Fibroblast of peridontal ligament (primary cell): Measurements from ENCODE around the gene IGFBP4.

Source experiments
- DNase-seq: peaks from one replicate; pipeline ENCODE4 v3.0.0-alpha.2; 2010; ENCODE audit errors: extremely low read depth

Gene IGFBP4

DNA sequence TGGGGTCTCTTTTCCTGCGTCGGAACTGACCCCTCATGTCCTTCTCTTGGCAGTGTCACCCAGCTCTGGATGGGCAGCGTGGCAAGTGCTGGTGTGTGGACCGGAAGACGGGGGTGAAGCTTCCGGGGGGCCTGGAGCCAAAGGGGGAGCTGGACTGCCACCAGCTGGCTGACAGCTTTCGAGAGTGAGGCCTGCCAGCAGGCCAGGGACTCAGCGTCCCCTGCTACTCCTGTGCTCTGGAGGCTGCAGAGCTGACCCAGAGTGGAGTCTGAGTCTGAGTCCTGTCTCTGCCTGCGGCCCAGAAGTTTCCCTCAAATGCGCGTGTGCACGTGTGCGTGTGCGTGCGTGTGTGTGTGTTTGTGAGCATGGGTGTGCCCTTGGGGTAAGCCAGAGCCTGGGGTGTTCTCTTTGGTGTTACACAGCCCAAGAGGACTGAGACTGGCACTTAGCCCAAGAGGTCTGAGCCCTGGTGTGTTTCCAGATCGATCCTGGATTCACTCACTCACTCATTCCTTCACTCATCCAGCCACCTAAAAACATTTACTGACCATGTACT is 13.2 kb downstream of the IGFBP4 start:
- DNase-seq: peak; percentile 30

DNA sequence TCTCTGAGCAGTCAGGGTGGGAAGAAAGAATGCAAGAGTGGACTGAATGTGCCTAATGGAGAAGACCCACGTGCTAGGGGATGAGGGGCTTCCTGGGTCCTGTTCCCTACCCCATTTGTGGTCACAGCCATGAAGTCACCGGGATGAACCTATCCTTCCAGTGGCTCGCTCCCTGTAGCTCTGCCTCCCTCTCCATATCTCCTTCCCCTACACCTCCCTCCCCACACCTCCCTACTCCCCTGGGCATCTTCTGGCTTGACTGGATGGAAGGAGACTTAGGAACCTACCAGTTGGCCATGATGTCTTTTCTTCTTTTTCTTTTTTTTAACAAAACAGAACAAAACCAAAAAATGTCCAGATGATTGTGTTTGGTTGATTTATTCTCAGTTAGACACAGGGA is 14.1 kb downstream of the IGFBP4 start:
- no peak for DNase-seq

DNA sequence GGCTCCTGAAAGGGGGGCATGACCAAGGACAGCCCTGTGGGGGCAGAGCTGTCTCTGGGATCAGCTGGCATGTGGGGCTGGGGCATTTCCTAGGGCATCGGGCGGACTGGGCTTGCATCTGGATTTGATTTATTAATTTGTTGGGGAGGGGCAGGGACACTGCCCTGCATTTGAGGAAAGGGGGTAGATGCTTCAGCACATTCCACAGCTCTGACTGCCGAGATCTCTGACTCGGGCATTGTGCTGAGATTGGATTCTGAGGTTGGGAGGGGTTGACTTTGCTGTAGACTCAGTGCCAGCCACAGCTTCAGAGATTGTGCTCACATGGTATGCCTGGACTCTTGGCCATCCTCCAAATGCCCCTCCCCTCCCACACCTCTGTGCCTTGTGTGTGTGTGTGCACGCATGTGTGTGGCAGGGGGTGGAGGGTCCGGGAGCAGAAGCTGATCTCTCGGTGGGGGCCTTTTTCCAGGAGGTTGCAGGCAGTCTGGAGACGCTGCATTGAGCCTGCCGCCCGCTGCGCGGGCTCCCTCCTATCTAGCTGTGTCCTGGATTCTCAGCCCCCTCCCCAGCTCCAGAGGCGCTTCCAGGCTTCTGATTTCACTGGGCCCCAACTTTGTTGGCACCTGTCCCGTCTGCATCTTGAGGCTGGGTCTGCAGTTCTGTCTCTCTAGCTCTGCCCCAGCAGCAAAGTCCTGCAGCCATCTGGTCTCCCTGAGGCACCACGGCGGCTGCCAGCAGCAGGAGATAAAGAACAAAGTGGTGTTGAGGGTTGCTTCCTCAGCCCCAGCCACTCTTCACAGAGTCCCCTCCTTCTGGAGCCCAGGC is 14.9 kb downstream of the IGFBP4 start:
- peak; percentile 94 for DNase-seq

DNA sequence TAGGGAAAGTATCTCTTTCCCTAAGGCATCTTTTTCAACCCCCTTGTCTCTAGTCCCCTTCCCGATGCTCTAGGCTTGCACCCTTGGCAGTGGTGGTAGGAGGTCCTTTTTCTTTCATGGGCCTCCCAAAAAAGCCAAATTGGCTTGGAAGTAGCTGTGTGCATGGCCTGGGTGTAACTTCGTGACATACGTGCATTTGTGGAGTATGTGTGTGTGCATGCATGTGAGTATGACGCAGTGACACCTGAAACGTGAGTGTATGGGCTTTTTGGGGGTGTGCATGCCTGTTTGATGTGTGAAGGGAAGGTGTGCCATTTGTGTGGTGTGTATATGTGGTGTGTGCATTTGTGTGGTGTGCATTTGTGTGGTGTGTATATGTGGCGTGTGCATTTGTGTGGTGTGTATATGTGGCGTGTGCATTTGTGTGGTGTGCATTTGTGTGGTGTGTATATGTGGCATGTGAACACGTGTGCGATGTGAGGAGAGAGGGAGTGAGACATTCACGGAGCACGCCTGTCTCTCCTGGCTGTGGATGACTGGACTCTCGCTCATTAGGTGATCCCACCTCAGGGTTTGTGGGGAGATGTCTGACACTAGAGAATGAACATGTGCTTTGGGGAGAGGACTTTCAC is 15.7 kb downstream of the IGFBP4 start:
- DNase-seq: no peak

DNA sequence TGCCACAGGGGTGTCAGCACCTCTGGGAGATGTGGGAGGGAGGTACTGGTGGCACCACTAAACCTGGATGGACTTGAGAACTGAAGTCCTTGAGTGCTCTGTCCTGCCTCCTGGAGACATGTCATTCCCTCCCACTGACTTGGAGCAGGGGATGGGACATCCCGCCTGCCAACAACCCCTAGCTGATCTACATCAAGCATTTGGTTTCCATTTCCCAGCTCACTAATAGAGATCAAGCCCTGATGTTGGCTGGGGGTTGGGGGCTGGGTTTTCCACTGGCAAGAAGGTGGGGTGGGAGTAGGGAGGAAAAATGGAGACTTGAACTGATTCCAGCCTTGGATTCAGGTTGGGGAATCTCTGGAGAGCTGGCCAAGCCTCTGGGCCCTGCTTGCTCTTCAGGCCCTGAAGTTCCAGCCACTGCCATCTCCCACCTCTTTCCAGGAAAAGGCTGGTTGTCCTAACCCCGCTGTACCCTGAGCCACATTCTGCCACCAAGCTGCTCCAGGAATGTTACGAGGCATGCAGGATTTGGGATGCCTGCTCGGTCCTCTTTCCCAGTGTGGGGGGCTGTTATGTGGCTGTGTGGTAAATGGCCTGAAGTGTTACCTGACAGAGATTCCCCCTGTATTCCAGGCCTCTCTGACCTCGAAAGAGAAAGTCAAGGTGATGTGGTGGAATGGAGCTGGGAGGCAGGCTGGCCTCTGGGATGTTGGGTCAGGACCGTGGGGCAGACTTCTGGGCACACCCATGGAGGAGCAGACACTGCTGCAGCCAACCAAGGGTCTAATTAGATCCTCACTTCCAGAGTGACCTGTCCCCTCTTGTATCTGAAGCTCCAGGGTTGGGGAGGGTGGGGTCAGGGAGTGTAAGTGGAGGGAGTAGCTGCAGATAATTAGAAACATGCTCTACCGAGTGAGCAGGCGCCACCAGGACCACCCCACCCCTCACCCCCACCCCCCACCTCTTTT is 16.7 kb downstream of the IGFBP4 start:
- no peak for DNase-seq

DNA sequence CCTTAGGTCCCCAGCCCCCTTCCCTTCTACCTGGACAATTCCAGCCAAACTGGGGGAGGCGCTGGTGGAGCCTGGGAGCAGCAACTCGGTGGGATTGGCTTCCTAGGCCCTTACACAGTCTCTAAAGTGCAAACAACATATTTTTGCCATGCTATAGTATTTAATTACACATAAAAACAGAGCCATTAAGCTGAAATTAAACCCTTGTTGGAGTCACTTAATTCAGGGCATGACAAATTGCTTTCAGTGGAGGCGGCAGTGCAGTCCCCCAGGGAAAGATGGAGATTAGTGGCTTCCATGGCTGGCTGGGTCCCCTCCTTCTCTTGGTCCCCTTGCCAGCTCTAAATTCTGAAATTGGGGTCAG is 17.3 kb downstream of the IGFBP4 start:
- no peak for DNase-seq

DNA sequence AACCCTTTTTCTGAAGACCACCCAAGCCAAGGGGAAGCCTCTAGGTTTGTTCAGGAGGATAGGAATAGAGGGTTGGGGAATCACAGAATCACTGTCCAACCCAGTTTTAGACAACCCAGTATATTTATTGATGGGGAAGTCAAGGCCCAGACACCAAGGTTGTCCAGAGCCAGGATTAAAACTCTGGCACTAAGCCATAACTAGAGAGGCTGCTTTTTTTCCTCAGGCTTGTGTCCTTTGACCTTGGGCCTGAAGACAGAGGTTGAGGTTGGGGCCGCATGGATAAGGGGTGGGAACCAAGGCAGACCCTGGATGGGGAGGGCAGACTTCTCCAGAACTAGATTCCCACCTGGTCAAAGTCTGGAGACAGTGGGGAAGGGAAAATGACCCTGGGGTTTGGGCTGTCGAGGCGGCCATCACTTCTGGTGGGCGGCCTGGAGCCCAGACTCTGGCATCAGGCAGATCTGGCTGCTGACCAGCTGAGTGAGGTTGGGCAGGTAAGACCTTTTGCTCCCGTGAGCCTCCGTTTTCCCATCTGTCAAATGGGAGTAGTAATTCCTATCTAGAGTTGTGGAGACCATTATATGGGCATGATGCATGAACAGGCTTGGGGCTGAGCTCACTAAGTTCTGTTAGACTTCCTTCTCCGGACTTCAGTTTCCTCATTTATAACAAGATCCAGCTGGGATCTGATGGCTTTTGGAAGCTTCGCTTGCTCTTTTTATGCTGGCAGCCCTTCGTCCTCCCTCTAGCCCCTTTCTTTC is 17.9 kb downstream of the IGFBP4 start:
- DNase-seq: peak; percentile 82

DNA sequence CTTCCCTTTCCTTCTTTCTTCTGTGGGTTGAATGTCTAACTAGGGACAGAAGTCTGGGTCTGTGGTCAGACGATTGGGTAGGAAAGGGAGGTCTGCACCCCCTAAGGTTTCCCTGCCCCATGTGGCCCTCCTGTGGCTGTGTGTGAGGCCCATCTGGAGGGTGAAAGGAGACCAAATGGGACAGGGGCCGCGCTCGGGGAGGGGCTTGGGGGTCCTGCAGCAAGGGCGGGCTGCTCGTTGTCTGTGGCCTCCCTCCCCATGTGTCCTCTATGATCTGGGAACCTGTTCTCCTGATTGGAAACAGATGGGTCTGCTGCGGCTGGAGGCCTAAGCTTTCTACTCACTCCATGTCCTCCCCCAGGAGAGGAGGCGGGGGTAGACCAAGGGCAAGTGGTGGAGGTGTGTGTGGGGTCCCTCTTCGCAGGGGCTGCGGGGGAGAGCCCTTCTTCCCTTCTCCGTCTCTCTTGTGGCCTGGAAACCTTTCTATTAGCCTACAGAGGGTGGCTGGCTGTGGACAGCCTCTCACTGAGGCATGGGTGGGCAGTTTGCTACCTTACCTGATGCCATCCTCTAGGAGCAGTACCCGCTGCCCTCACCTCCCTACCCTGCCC is 18.6 kb downstream of the IGFBP4 start:
- no peak for DNase-seq

DNA sequence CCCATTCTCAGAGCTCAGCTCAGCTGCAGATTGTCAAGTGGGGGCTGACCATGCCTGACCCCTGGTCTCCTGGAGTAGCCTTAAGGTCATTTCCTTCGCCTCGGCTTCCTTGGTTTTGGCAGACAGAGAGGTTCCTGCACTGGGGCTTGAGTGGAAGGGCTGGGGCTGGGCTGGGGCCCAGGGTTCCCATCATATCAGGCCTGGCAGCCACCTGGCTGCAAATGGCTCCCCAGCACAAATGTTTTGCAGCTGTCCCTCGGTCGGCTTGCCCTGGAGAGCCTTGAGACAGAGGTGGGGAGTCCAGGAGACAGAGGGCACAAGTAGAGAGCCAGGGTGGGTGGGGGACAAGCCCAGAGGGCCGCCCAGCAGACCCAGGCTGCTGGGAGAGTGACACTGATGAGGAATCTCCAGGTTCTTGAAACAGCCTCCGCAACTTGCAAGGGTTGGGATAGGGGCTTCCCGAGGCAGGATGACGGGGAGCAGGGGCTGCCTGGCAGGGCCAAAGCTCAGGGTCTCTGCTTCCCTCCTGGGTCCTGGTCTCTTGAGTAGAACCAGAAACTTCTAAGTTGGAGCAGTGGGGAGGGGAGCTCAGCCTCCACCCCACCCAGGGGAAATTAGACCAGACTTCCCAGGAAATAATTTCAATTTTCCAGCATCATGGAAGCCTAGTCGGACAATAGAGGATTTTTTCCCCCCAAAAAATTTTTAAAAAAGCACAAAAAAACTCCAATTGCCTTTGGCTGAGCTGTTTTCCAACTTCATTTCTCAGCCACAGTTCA is 19.3 kb downstream of the IGFBP4 start:
- no peak for DNase-seq

DNA sequence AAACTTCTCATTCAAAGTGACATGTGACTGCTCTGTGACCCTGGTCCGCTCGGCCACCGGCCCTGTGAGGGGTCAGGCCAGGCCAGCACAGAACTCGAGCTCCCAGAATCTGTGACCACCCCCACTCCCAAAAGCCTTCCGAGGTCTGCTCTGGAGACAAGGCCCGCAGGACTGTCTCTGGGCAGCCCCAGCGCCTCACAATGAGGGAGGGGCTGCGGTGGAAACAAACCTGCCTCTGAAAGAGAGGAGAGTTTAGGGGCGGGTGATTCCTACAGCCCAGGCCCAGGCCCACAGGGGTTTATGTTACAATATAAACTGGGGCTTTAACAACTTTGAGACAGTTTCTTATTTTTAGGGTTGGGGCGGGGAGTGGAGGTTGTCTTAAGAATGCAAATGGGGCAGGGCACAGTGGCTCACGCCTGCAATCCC is 19.9 kb downstream of the IGFBP4 start:
- no peak for DNase-seq

DNA sequence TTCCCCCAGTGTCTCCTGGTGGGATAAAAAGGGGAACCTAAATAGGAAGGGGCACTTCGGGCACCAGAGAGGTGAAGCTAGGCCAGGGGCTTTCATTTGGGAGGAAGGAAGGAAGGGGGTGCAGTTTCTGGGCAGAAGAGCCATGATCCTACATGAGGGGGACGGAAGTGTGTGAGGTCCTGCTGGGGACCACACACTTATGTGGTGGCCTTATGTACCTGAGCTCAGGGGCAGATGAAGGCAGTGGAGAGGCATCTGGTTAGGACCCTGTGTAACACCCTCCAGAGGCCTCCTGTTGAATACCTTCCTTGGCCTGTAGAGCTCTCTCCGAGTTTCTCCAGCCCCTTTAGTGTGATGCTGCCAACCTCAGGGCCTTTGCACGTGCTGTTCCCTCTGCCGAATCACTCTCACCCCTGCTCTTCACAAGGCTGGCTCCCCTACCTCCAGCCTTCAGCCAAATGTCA is 21.2 kb downstream of the IGFBP4 start:
- no peak for DNase-seq

DNA sequence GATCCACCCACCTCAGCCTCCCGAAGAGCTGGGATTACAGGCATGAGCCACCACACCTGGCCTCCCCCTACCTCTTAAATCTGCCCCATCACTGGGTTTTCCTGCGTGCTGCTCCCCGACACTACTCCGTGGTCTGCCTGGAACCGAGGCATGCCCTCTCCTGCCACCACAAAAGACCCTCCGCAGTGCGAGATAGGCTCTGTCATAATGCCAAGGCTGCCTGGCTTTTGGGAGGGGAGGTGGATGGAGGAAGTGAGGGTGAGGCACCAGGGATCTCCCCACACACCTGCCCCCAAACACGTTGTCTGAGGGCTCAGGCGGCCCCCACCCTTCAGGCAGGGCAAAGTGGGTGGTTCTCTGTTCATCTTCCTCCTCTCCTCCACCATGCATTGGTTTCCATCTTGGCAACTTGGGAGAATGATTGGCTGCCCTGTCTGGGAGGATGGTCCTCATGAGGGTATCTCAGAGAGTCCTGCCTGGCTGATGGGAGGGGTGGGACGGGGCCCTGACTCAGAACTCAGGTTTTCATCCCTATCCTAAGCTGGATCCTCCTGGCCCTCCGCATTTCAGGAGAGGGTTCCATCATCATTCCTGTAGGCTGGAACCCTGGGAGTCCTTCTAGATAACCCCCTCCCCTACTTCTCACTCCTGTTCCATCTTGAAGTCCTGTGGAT is 23.2 kb downstream of the IGFBP4 start:
- DNase-seq: no peak

DNA sequence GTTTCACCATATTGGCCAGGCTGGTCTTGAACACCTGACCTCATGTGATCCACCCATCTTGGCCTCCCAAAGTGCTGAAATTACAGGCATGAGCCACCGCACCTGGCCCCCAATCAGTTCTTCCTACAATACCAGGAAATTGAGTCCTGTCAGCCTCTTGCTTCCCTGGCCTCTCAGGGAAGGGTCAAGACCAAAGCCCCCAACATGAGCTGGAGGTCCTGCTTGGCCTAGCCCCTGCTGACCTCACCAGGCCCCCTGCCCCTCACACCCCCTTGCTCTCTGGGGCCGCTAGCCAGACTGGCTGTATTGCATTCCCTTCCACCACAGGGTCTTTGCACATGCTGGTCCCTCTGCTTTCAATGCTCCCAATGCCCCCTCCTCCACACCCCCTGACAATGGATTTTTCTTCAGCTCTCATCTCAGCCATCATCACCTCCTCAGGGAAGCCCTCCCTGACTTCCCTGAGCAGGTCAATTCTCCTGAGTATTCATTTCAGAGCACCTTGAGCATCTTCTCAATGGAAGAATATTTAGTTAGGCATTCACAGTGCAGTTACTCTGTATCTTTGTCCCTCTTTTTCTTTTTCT is 24.1 kb downstream of the IGFBP4 start:
- DNase-seq: no peak

DNA sequence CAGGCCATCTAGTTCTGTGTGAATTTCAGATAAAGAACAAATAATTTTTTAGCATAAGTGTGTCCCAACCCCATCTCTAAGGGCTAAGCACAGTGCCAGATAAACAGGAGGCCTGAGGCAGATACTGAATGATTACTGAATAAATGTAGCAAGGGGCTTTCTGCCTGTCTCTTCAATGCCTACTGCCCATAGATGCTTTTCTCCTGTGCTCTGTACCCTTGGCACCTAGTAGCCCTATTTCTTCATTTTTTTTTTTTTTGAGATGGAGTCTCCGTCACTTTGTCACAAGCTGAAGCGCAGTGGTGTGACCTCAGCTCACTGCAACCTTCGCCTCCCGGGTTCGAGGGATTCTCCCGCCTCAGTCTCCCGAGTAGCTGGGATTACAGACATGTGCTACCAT is 25.3 kb downstream of the IGFBP4 start:
- no peak for DNase-seq

DNA sequence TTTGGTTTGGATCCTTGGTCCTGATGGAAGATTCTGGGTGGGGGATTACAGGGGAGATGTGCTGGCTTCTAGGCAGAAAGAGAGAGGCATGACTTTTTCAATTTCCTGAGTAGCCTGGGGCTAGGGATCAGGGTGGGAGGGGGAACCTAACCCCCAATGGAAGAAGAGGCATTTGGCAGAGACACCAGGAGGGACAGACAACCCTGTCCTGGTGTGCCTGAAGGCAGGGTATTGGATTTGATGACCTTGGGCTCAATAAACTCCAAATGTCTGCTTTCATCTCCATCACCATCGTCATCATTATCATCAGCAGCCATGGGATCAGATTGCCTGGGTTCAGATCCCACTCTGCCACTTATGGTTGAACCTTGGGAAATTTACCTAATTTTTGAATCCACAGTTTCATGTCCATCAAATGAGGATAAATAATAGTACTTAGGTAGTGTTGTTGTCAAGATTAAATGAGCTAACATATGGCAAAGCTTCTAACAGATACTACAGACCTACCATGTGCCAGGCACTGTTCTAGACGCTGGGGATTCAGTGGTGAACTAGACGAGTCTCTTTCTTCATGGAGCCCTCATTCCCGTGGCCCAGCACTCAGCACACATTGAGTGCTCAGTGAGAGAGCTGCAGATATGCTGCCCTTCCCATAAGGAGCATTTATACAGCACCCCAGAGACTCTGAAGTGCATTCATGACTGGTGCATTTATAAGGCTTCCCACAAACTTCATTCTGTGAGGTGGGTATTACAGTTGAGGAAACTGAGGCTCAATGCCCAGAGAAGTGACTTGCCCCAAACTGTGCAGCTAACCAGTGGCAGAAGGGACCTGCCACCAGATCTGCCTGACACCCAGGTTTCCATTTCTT is 26.8 kb downstream of the IGFBP4 start:
- no peak for DNase-seq

DNA sequence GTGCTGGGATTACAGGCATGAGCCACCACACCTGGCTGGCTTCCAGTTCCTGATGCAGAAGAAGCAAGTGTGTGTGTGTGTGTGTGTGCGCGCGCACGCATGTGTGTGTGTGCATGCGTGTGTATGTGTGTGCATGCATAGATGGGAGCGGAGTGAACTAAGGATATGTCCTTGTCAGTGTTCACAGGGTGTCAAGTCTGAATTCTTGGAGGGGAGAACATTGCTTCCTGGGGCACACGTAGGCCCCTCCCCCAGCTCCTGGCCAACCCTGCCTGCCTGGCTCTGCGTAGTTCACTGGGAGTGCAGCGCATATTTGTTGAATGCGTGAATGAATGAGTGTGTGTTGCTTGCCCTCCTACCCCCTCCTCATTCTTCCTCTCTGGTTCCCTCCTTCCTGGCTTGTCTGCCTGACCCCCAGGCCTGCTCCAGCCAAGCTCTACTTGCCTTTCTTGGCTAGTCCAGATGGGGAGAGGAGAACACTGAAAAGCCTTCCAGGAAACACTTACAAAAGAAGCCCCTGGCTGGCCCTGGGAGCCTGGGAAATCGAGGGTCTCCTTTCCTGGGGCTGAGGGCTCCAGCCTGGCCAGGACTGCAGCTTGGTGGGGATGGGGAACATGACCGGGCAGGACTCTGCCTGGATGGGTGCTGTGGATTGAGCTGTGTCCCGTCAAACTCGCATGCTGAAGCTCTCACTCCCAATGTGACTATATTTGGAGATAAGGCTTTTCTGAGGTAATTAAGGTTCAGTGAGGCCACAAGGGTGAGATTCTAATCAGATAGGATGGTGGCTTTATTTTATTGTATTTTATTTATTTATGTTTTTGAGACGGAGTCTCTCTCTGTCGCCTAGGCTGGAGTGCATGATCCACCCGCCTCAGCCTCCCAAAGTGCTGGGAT is 27.9 kb downstream of the IGFBP4 start:
- peak; percentile 88 for DNase-seq
